Femur (tissue), 1 donor: ENCODE data around the gene NEUROG1.

Experiments
- DNase-seq: peaks from one replicate; pipeline ENCODE4 v3.0.0-alpha.2; 2017

The NEUROG1 gene

GRCh38 chr5:135491552-135492318, 44.0 kb downstream of the NEUROG1 start:
- no peak for DNase-seq

- no peak for DNase-seq
These were observed 44.7 kb downstream of the NEUROG1 start for GRCh38 chr5:135491038-135491551.

- DNase-seq: no peak
These were observed 45.3 kb downstream of the NEUROG1 start for GRCh38 chr5:135490245-135491037.

GRCh38 chr5:135489466-135490244, 46.1 kb downstream of the NEUROG1 start:
- no peak for DNase-seq

- no peak for DNase-seq
These were observed 46.9 kb downstream of the NEUROG1 start for GRCh38 chr5:135488727-135489465.

GRCh38 chr5:135487839-135488514, 47.8 kb downstream of the NEUROG1 start:
- DNase-seq: no peak

- DNase-seq: no peak
These were observed 48.7 kb downstream of the NEUROG1 start for GRCh38 chr5:135487037-135487395.

GRCh38 chr5:135486131-135487036, 49.4 kb downstream of the NEUROG1 start:
- no peak for DNase-seq

GRCh38 chr5:135484674-135485086, 51.1 kb downstream of the NEUROG1 start:
- DNase-seq: no peak
